Astrocyte of the hippocampus (primary cell): ENCODE results near the gene NRG2.

Experiments
- DNase-seq: peaks from one replicate; pipeline ENCODE4 v3.0.0; 2011; ENCODE audit warnings: low read depth, low spot score

NRG2 gene

DNA sequence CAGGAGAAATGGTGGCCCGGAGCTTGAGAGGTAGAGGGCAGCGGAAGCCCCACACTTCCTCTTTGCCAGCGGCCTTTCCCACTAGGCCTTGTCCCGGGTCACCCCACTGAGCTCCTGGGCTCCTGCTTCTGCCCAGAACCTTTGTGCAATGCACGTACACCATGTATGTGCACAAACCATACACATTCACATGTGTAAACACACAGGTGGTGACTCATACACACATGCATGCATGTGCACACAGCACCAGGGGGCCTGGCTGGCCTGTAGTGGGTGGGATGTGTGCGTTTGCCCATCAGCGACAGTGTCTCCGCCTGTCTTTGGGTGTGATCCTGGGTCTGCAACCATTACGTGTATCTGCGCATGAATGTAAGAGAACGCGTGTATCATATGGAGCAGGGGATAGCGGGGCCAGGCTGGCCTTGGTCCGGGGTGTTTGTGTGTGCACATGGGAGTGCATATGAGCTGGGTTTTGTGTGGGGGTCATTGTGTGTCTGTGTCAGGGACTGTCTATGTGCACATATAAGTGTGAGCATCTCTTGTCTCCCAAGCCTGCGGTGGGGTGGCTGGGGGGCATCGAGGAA is 203.8 kb downstream of the NRG2 start:
- no peak for DNase-seq

DNA sequence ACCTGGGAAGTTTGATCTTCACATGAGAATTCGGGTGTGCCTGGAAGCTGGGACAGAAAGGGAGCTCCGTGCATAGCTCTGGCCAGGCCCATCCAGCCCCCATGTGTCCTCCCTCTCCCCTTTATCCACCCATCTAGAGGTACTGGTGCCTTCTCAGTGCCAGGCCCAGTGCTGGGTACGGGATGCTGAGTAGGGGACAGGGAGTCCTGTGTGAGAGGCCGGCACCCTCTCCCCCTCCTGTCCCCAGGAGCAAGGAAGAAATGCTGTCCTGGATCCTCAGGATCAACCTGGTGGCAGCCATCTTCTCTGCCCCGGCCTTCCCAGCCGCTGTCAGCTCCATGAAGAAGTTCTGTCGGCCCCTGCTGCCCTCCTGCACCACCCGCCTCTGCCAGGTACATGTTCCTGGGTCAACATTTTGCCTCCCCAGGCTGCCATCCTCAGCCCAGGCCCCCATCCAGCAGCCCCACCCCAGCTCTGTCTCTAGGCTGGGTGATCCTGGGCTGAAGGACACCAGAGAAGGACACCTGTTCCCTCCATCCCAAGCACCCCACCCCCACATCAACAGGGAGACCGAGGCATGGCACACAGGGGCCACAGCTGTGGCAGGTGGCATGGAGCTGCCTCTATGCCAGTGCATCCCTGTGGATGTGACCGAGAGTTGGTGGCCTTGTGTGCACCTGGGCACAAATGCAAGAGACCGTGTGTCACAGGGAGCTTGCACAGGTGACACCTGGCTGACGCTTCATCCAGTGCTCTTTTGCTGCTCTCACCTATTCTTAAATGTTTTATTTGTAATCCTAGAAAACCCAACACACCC is 204.5 kb downstream of the NRG2 start:
- no peak for DNase-seq

DNA sequence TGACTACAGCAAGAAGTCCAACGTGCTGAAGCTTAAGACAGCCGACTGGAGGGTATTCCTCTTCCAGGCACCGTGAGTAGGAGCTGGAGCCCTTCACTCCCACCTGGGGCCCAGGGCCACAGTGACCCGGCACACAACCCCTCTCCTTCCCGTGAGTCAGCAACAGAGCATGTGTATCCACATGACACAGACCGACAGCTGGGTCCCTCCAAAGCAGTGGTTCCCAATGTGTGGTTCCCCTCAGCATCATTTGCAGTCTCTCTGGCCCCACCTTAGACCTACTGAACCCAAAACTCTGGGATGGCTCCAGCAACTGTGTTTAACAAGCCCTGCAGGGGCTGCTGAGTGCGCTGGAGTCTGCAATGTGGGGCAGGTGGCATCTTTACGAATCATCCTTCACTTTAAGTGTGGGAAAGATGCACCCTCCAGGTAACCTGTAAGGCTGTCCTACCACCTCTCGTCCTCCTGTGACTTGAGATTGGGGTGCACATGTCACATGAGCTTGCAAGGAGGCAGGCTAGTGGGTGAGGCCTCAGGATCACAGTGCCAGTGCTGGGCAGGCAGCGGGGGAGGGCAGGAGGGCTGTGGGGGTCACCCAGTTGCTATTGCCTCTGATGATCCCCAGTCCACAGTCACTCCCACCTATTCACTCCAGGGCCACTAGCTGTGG is 205.3 kb downstream of the NRG2 start:
- DNase-seq: no peak

DNA sequence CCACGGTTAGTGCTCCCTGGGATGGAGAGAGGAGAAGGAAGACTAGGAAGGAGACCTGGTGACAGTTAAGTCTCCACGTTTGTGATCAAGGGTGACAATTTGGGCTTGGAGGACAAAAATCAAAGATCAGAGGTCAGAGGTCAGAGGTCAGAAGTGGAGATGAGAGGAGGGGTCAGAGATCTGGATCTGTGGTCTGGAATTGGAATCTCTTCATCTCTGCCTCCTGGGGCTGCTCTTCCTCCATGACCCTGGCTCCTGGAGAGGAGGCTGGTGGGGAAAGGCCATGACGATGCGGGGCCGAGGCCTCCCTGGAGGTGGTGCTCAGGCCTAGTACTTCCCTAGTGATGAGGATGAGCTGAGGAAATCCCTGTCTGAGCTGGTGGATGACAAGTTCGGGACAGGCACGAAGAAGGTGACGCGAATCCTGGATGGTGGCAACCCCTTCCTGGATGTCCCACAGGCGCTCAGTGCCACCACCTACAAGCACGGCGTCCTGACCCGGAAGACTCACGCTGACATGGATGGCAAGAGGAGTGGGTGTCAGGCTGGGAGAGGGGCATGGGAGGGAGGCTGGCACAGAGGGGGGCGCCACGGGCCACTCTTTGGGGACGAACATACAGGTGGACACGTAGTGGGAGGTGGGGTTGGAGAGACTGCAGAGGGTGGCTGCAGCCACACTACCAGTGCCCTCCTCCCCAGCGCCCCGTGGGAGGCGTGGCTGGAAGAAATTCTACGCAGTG is 206.5 kb downstream of the NRG2 start:
- no peak for DNase-seq

DNA sequence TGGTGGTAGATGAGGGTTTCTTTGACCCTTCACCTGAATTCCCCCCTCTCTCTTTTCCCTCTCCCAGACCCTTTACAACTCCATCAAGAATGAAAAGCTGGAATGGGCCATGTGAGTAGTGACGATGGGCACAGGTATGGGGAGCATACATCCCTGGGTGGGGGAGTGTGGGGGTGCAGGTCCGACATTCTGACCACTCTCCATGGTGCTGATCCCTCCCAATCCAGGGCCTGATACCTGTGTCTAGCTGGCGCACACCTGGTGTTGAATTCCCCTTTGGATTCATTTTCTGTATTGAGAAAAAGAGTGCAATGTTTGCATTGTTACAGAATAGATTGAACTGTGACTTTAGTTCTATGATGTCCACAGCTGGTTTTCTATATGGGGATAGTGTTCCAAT is 207.4 kb downstream of the NRG2 start:
- DNase-seq: no peak

DNA sequence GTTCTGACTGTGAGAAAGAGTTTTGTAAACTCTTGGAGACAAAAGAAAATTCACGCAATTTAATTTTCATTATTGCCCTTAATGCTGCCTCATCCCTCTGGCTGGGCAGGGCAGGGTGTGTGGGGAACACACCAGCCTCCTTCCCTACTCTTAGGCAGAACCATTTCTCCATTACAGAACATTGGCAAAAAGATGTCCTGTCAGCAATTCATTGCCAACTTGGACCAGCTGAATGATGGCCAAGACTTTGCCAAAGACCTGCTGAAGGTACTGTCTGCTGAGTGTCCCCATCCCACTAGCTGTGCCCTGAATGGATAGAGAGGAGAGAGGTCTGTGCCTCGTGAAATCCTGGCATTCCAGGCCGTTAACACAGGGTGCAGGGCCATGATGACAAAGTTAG is 209.6 kb downstream of the NRG2 start:
- DNase-seq: no peak

DNA sequence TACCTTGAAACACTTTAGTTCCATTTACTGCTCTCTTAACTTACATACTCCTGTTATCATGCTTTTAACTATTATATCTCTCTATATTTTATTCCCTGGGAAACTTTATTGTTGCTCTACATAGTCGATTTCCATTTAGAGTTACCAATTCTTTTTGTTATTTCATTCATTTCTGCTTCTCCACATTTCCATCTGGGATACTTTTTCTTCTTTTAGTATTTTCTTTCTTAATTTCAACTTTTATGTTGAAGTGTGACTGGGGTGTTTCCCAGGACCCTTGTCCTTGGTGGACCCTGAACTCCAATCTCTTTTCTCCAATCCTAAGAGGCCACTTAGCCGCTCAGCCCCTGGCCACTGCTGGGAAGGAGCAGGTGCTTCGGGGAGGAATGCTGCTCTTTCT is 211.5 kb downstream of the NRG2 start:
- DNase-seq: no peak

DNA sequence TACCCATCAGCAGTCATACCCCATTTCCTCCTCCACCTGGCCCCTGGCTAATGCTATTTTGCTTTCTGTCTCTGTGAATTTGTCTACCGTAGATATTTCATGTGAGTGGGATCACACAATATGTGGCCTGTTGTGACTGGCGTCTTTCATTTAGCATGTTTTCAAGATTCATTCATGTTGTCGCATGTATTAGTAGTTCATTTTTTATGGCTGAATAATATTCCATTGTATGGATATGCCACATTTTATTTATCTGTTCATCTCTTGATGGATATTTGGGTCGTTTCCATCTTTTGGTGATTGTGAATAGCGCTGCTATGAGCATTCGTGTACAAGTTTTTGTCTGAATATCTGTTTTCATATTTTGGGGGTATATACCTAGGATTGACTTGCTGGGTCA is 213.6 kb downstream of the NRG2 start:
- no peak for DNase-seq

DNA sequence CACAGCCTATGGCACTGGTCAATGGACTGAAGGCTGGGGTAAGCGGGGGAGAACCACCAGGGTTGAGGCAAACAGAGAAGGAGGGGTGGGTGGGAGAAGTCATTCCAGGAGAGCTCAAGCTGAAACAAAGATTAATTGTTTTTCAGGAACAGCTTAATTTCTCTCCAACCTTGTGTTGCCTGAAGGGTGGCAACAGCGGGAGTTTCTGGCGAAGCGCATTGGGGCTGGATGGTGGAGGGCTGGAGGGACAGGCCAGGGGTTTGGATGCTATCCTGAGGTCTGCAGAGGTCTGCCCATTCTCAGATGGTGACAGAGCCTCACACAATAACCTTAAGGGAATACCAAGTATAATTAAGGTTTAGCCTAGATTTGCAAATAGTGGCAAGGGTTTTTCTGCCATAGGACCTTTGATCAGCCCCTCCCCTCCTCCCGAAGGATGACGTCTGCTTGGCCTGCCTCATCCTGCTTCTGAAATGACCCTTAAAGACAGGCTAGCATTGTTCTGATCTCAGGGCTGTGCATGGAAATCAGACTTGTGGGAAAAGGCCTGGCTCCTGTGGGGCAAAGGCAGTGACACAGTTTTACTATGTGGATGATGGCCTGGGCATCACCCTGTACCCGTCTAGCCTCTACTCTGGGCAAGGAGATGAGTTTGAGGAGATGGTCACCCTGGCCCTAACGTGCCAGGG is 214.7 kb downstream of the NRG2 start:
- no peak for DNase-seq

DNA sequence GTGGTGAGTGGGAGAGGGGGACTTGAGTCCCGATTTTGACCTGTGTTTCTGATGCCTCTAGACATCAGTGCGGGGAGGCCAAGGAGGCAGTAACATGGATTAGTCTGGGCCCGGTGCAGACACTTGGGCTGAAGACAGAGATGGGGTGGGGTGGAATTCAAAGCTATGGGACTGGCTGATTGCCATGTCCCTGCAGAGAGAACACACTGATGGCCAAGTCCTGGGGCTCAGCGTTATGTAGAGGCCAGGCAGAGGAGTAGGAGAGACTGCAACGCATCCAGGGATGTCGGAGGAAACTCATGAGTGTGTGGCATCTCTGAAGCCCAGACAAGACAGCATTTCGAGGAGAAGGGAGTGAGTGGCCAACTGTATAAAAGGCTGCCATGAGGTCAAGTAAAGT is 217.4 kb downstream of the NRG2 start:
- no peak for DNase-seq

DNA sequence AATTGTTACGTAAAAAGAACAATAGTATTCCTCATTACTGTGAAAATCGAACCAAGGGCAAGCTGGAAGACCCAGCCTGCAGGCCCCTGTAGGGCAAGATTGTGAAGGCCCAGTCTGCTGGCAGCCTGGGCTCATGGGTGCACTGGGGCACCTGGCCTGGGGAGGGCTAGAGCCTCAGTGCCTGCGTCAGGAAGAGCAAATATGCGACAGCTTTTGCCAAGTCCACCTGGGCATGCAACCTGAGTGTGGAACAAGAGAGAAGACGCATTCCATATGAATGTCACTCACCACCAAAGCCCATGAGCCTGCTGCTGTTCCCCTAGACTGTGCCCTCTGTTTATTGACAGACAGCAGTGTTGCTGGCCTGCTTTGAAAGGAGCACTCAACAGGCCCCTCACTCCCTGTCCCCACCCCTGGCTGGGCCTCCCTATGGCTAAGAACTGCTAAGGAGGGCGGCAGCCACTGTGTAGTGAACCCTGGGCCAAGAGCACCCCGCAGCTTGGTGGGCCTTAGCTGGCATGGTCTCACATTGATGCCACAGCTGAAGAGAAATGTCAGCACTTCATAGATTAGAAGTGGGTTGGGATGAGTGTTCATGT is 219.2 kb downstream of the NRG2 start:
- DNase-seq: no peak

DNA sequence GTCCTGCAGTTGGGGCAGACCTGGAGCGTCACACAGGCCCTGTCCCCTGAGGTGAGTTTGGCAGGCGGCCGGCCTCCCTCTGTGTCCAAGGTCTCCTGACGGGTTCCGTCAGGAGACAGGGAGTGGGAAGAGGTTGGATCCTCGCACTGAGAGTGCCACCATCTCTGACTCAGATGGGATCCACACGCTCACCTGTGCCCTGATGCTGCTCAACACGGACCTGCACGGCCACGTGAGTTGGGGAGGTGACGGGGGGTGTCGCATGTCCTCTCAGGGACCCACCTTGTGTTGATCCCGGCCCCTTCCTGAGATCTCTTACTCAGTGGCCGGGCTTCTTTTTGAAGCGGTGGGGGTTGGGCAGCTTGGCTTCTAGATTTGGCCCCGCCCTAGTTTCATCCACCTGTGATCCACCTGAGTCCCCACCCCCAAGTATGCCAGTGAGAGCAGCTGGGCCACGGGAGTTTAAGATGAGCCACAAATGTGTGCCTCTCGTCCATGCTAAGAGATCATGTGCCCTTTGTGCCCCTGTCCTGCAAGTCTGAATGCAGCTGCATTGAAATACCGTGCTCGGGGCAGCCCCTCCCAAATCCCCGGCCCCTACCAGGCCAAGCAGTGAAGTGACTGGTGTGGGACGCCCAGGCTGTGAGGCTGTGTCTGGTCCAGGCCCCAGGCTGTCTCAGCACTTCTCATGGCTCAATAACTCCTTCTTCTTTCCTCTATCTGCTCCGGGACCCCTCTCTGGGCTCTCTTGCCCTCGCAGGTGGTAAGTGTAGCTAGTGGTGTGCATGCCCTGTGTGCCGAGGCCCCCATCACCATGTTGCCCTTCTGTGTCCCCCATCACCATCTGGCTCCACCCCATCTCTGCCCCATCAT is 220.3 kb downstream of the NRG2 start:
- DNase-seq: no peak

DNA sequence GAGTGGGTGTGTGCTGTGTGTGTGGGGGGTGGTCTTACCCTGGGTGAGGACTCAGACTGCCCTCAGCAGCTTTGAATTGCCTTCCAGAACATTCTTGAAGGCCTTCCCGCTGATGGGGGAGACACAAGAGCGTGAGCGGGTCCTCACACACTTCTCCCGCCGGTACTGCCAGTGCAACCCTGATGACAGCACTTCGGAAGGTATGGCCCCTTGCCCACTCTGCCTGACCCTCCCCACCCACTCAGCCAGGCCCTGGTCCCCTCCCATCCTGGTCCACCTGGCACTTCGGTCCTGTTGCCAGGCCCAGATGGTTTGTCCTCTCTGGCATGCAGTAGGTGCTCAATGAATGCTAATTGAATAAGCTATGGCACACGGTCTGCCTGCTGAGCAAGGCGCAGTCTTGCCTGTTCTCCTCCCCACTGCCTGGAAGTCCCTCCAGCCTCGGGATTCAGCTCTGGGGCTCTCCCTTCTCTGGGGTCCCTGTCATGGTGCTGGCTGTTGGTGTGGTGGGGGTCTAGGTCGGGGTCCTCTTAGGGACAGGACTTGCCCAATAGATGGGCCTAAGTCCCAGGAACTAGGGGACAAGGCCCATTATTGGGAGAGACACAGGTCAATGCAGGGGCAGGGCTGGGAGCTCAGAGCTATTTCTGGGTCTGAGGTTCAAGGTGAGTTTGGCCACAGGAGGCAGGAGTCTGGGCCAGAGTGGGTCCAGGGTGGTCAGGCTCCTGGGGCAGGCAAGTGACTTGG is 221.1 kb downstream of the NRG2 start:
- no peak for DNase-seq

DNA sequence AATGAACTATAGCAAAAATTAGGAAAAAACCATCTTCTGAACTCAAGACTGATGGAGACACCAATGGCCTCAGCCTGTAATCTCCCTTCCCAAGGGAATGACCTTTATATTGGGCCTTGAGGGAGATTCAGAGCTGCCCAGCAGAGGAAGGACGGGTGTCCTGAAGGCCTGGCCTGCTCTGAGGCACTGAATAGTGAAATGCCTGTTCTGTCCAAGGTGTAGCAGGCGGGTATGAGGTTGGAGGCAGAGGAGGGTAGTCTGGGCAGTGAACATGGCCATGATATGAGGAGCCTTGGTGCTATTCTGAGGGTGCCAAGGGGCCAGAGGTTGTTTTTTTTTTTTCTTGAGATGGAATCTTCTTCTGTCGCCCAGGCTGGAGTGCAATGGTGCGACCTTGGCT is 222.5 kb downstream of the NRG2 start:
- DNase-seq: no peak

DNA sequence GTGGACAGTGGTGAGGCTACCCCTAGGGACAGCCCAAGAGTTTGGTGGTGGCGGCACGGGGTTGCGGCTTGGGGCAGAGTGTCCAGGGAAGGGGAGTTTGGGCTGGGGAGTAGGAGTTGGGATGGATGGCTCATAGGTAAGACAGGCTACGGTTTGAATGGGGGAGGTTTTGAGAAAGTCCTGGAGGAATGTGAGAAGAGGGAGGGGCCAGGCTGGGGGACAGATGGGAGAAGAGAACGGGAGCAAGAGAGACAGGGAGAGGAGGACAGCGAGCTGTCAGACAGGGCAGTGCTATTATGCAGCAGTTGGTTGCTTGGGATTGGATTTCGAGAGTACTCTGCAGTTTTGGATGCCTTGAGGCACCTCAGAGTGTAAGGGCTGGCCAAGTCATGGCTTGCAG is 223.0 kb downstream of the NRG2 start:
- DNase-seq: no peak

DNA sequence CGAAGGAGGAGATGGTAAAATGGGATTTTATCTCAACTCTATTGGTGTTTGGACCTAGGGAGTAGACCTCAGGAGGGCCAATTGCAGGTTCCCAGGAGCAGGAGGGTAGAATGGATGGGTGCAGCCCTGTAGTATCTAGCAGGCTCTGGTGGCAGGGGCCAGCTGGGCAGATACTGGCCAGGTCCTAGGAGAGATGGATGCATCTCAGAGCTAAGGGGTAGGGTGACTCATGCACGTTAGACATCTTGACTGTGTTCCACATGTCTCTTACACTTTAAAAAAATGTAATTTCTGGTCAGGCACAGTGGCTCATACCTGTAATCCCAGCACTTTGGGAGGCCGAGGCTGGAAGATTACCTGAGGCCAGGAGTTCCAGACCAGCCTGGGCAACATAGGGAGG is 225.1 kb downstream of the NRG2 start:
- no peak for DNase-seq

DNA sequence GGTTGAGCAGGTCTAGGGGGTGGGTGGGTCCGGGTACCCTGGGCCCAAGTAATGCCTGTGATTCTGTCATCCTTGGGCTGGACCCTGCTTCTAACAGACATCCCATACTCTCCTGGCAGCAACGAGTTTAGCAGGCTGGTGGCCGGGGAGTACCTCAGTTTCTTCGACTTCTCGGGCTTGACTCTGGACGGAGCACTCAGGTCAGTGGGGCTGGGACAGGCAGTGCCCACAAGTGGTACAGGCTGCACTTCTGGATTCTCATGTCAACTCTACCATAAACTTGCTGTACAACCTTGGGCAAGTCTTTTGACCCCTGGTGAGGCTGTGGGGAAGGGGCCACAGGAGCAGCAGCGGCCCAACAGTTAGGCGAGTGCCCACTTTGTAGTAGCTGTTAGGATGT is 225.7 kb downstream of the NRG2 start:
- no peak for DNase-seq

DNA sequence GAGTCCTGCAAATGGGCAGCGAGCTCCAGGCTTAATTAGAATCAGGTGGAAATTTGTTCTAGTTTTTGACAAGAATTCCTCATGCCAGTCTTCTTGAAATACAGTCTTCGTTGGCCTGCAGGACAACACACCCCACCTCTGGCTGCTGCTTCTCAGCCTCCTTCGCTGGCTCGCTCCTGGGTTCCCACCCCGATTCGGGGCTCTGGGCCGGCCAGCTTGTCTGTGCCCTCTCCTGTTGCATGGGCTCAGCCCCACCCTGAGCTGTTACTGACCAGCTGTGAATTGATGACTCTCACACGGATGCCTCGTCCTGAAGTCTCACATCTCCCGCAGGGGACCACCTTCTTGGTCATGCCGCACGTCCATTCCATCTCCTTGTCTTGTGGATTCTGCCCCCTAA is 226.5 kb downstream of the NRG2 start:
- DNase-seq: no peak

DNA sequence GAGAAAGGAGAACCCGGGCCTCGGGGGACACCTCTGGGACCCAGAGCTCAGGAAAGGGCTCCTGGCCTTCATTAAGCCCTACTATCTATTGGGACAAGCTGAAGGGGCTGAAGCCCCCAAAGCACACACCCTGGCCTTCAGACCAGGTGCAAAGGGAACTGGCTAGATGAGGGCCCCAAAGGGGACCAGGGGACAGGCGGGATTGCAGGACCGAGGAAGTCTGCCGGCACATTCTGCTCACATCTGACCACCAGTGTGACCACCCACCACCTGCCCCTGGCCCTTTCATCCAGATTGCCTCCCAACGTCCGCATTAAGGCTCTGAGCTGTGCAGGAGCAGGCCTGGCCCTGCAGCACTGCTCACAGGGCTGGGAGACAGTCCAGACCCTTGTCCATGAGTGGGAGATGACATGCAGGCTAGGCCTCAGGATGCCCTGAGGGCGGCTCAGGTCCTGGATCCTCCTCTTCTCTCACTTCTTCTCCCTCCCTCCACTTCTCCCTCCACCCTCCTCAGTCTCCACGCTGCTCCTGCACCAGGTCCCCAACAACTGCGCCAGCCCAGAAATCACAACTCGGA is 228.3 kb downstream of the NRG2 start:
- DNase-seq: no peak
